Fibroblast of villous mesenchyme (primary cell): ENCODE results near the gene TNPO3. TPM values are rescaled to one million over a fixed set of nuclear protein-coding genes. Genes with fewer than 3 reads are reported as not detected.
"Not testable (repeated sequence)": the region's sequence is repeated elsewhere in the genome, so short reads cannot be mapped to it uniquely, and the experiment has no call there.

ENCODE experiments used
- DNase-seq: peaks from one replicate; pipeline ENCODE4 v3.0.0-alpha.2; 2010; ENCODE audit warnings: low read depth
- H3K4me3 ChIP-seq: 2 replicates; pipeline ENCODE4 v1.5.1; 2011; ENCODE audit warnings: low read depth, mild to moderate bottlenecking, low read length
- CTCF ChIP-seq: IDR thresholded peaks from 2 replicates; pipeline ENCODE4 v1.5.1; 2012; ENCODE audit warnings: low read depth, mild to moderate bottlenecking, low read length; ENCODE audit not compliant: insufficient read depth
- total RNA-seq: library from RNA; depleted of rRNA; stranded (reverse); fragments of >200 nt; gene quantifications from 2 replicates; pipeline ENCODE4 v1.2.3, GENCODE V29; 2012

The TNPO3 gene
- total RNA-seq, 1 donor = 60.9 TPM

GRCh38 chr7:129072479-129073011 lies 17.6 kb upstream of the TNPO3 start:
- no peak for TF ChIP-seq CTCF
- DNase-seq = no peak
- no peak overlapping the region for H3K4me3 ChIP-seq

GRCh38 chr7:129069021-129069420 lies 14.1 kb upstream of the TNPO3 start:
- no peak overlapping the region for H3K4me3 ChIP-seq
- DNase-seq = no peak
- TF ChIP-seq CTCF = no peak

- DNase-seq = no peak
- no peak overlapping the region for H3K4me3 ChIP-seq
- no peak for TF ChIP-seq CTCF
Observed at GRCh38 chr7:129067943-129068548, 13.1 kb upstream of the TNPO3 start.

GRCh38 chr7:129067132-129067561 lies 12.2 kb upstream of the TNPO3 start:
- peak; percentile 7 for DNase-seq
- H3K4me3 ChIP-seq = not testable (repeated sequence)

DNA sequence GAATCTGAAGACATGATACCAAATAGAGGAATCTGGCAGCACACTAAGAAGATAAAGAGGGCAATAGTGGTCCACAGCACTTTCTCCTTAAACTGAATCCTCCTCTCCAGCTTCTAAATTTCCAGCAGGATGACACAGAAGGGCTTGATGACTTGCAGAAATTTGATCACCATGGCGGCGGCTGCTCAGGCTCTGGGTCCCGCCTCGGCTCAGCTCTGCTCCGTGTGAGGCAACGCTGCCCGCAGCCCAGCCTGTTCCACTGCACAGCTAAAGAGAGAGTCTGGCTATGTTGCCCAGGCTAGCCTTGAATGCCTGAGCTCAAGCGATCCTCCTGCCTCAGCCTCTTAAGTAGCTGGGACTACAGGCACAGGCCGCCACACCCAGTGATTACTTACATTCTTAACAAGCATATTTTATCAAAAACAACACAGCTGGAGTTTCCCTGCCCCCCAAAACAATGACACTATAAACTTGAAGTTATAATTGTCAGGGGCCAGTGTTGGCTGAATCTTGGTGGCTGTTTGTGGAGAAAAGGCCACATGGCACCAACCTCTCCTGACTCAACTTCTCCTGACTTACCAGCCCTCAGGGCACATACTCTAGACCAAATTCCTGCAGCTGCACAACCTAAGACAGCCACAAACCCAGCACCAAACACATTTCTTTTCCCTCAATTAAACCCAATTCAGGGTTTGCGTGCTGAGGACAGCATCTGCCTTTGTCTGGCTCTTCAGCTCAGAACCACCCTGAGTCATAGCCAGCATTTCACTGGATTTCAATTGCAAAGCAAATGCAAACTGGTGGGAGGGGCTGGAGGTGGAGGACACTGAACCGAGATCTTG lies 11.6 kb upstream of the TNPO3 start:
- no peak for TF ChIP-seq CTCF
- H3K4me3 ChIP-seq = no peak overlapping the region
- DNase-seq = peak; percentile 58

DNA sequence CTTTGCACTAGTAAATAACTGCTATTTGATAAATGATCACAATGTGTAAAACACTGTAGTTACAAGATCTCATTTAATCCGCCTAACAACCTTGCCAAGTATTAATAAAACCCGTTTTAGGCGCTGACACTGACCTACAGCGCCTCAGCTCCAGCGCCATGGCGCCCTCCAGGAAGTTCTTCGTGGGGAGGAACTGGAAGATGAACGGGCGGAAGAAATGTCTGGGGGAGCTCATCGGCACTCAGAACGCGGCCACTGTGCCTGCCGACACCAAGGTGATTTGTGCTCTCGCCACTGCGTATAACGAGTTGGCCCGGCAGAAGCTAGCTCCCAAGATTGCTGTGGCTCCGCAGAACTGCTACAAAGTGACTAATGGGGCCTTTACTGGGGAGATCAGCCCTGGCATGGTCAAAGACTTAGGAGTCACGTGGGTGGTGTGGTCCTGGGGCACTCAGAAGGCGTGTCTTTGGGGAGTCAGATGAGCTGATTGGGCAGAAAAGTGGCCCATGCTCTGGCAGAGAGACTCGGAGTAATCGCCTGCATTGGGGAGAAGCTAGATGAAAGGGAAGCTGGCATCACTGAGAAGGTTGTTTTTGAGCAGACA lies 1.1 kb upstream of the TNPO3 start:
- no peak overlapping the region for H3K4me3 ChIP-seq
- TF ChIP-seq CTCF = no peak
- no peak for DNase-seq

- no peak for TF ChIP-seq CTCF
- H3K4me3 ChIP-seq = peak overlapping the region; percentile 92
Observed at GRCh38 chr7:129055294-129055816, 444 bp upstream of the TNPO3 start.

More at GRCh38 chr7:129055294-129055816, 444 bp upstream of the TNPO3 start:
- no peak for DNase-seq
